Pancreas (tissue), 10 donors: ENCODE results near the gene CDC25B. TPM values are rescaled to one million over a fixed set of nuclear protein-coding genes. Genes with fewer than 3 reads are reported as not detected.
"Not testable (repeated sequence)": the region's sequence is repeated elsewhere in the genome, so short reads cannot be mapped to it uniquely, and the experiment has no call there.

ENCODE experiments used
- ATAC-seq, 4 donors: fragments of 200-7000 bp; cut with Tn5 transposase; one replicate each; pipeline versions ENCODE4 v1.8.0 to v1.9.1; 2020; ENCODE audit warnings: mild to moderate bottlenecking in 4 of 4, moderate library complexity in 4 of 4
- DNase-seq, 6 donors: peaks; one replicate each; pipeline ENCODE4 v3.0.0-alpha.2; 2020
- FAIRE-seq: peaks from 2 replicates; lab custom pipeline; 2012; peaks lifted over from hg19 to GRCh38; lab: Jason Lieb, UNC
- H3K27ac ChIP-seq, 4 donors: fragments of 200-600 bp; sonication (generic); 1 replicate in 3 of 4; 2 replicates in 1 of 4; pipeline versions ENCODE4 v1.5.0 to v1.8.0; 2020
- H3K27me3 ChIP-seq, 4 donors: fragments of 200-600 bp; one replicate each; pipeline ENCODE4 v1.8.0; 2021
- H3K36me3 ChIP-seq, 3 donors: fragments of 200-600 bp; sonication (generic) in 1 of 3; one replicate each; pipeline versions ENCODE4 v1.5.0 to v1.8.0; 2020 to 2021
- H3K4me1 ChIP-seq, 3 donors: fragments of 200-600 bp; one replicate each; pipeline ENCODE4 v1.8.0; 2021
- H3K4me3 ChIP-seq, 4 donors: fragments of 200-600 bp; sonication (generic) in 2 of 4; one replicate each; pipeline versions ENCODE4 v1.5.0 to v1.8.0; 2020 to 2021
- H3K9me3 ChIP-seq, 4 donors: fragments of 200-600 bp; one replicate each; pipeline ENCODE4 v1.8.0; 2021
- CTCF ChIP-seq, 4 donors: fragments of 200-600 bp; sonication (generic) in 3 of 4; IDR thresholded peaks; one replicate each; pipeline versions ENCODE4 v1.5.0 to v1.8.0; 2021; ENCODE audit warnings: antibody characterized with exemption in 4 of 4
- WGBS, 2 donors: extraction: QIAGEN DNeasy Blood & Tissue Kit; methylation state at CpG; one replicate each; pipeline ENCODE4 v1.1.7; 2013; 5-methylcytosine and 5-hydroxymethylcytosine counted together
- intact Hi-C, 3 donors: fragments of 100-400 bp; cut with DNase I; formaldehyde crosslinking; loops; one replicate each; pipeline versions ENCODE4 v1.11.1 to v1.14.2; 2022
- polyA plus RNA-seq, 2 donors: library from polyadenylated mRNA; stranded (reverse); fragments of 200-250 nt; gene quantifications; one replicate each; pipeline ENCODE4 v1.2.3, GENCODE V29; 2013
- total RNA-seq, 6 donors: library from RNA; stranded (reverse); fragmentation: NEBNext Ultra II Directional in 4 of 6; extraction: Animal tissue kit (Norgen Biotek cat#: 25700) in 4 of 6; gene quantifications; one replicate each; pipeline versions ENCODE4 v1.2.1 to v1.2.4, GENCODE V29; 2021 to 2023
- donor health status: healthy with polysubstance abuse.
- donor health status: DM: no; HTN: no; CAD: no; lungs with moderate emphysema.
- donor health status: DM: no; HTN: no; CAD: no.
- donor health status: control.
- donor health status: control.
- donor health status: Bipolar disorder and iron deficiency.
- donor health status: DM: yes; HTN: yes; CAD: no.
- donor health status: DM: no; HTN: no; CAD: no.
- donor health status: DM: no; HTN: no; CAD: no.
- donor health status: DM: yes; HTN: yes; CAD: no.

The CDC25B gene
- total and polyA plus RNA-seq, 8 donors: 3.7 to 28.8 (median 7.9) TPM

GRCh38 chr20:3826420-3826819 lies 30.3 kb downstream of the CDC25B start:
- Histone ChIP-seq H3K4me1 (peaks cover 1 to 3% (median 3%) of the 10 kb centered on the region in 3 donors), H3K9me3 (no peaks in the 10 kb centered on the region), H3K4me3 (no peak overlapping the region), H3K27ac (no peak overlapping the region), H3K36me3 (peaks cover 0 to 27% (median 19%) of the 10 kb centered on the region in 3 donors), H3K27me3 (no peaks in the 10 kb centered on the region)
- WGBS, 2 donors: 79 to 82% methylated on average over 4 of the region's 4 CpGs
- TF ChIP-seq CTCF (IDR thresholded peaks at IDR 0.05): no peak
- ATAC-seq (no peak), DNase-seq (no peak), FAIRE-seq (no peak)
- intact Hi-C loops: no loop called here

- Histone ChIP-seq H3K4me3 (no peak overlapping the region), H3K9me3 (no peaks in the 10 kb centered on the region), H3K27me3 (no peaks in the 10 kb centered on the region), H3K4me1 (no peaks in the 10 kb centered on the region), H3K27ac (no peak overlapping the region), H3K36me3 (peaks cover 0 to 9% (median 5%) of the 10 kb centered on the region in 3 donors)
- ATAC-seq (no peak), FAIRE-seq (no peak), DNase-seq (no peak)
- intact Hi-C loops: no loop called here
- TF ChIP-seq CTCF (IDR thresholded peaks at IDR 0.05): no peak
- 94 to 96% methylated on average over 3 of the region's 3 CpGs for WGBS, 2 donors
These were observed 32.7 kb downstream of the CDC25B start for GRCh38 chr20:3828798-3829197.

GRCh38 chr20:3829891-3830290 lies 33.8 kb downstream of the CDC25B start:
- intact Hi-C loops, H3K4me1 ChIP-seq, H3K4me3 ChIP-seq, H3K36me3 ChIP-seq, H3K9me3 ChIP-seq, H3K27me3 ChIP-seq, H3K27ac ChIP-seq, DNase-seq, FAIRE-seq, ATAC-seq: not testable (repeated sequence)
- WGBS, 2 donors: 96 to 98% methylated on average over 4 to 5 of the region's 5 CpGs

GRCh38 chr20:3836132-3836531 lies 40.0 kb downstream of the CDC25B start:
- FAIRE-seq: no peak
- no peak for DNase-seq
- no peaks in the 10 kb centered on the region for H3K9me3 ChIP-seq
- intact Hi-C loops: no loop called here
- H3K27ac ChIP-seq: no peak overlapping the region
- H3K27me3 ChIP-seq: no peaks in the 10 kb centered on the region
- H3K36me3 ChIP-seq: no peaks in the 10 kb centered on the region
- no peak overlapping the region for H3K4me3 ChIP-seq
- no peak for ATAC-seq
- TF ChIP-seq CTCF (IDR thresholded peaks at IDR 0.05): no peak
- 97 to 98% methylated on average over 4 of the region's 4 CpGs for WGBS, 2 donors
- no peaks in the 10 kb centered on the region for H3K4me1 ChIP-seq

- ATAC-seq: no peak
- H3K4me1 ChIP-seq: no peaks in the 10 kb centered on the region
- TF ChIP-seq CTCF (IDR thresholded peaks at IDR 0.05): no peak
- intact Hi-C loops: no loop called here
- H3K27ac ChIP-seq: no peak overlapping the region
- H3K9me3 ChIP-seq: no peaks in the 10 kb centered on the region
- H3K36me3 ChIP-seq: no peaks in the 10 kb centered on the region
- no peak overlapping the region for H3K4me3 ChIP-seq
- no peak for FAIRE-seq
- H3K27me3 ChIP-seq: no peaks in the 10 kb centered on the region
- DNase-seq: no peak
- WGBS, 2 donors: 88 to 95% methylated on average over 3 of the region's 3 CpGs
These were observed 43.2 kb downstream of the CDC25B start for GRCh38 chr20:3839328-3839727.

GRCh38 chr20:3840201-3840600 lies 44.1 kb downstream of the CDC25B start:
- H3K36me3 ChIP-seq, H3K4me1 ChIP-seq, H3K27me3 ChIP-seq, intact Hi-C loops, ATAC-seq, H3K27ac ChIP-seq, H3K9me3 ChIP-seq, FAIRE-seq, H3K4me3 ChIP-seq, DNase-seq: not testable (repeated sequence)
- WGBS, 2 donors: 94 to 96% methylated on average over 7 of the region's 7 CpGs
